KG1 (cell line): ENCODE measurements around the gene SPIB.
"Not testable (repeated sequence)": the region's sequence is repeated elsewhere in the genome, so short reads cannot be mapped to it uniquely, and the experiment has no call there.

ENCODE experiments used
- DNase-seq: peaks from one replicate; lab custom pipeline; 2025; lab: John Stamatoyannopoulos, UW

Gene SPIB

DNA sequence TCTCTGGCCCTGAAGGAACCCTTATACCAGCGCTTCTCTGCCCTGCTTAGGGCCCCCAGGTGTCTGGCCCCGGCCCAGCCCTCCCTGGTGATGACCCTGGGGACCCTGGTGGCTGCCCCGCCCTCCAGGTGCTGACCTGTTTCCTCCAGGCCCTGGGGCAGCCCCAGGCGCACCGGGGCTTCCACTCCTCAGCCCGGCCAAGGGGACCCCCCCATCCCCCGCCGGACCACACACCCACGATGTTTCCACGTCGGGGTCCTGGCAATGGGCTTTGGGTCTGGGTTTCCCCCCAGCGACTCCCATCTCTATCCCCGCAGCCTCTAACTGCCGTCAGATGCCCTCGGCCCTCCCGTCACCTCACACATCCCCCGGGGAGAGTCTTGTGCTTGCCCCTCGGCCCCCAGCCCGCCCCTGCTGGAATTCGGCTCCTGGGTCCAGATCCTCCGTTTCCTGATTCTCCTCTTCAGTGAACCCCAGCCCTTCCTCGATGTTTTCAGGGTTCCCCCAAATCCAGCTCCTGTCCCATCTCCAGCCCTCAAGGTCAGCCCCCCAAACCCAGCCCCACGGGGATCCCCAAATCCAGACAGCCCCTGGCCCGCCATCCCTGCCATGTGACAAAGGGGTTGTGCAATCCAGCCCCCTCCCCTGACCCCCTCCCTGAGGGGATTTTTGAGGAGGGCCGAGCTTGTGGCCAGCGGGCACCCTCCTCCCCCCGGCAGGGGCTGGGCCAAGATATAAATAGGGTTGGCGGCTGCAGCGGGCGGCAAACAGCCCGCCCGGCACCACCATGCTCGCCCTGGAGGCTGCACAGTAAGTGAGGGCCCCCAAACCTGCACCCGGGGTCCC, at the start of gene SPIB:
TSS of gene SPIB (plus strand) at position 763 of the 846 bp plus-strand sequence. CDS start at position 788, 25 bp downstream.
- no peak for DNase-seq

- DNase-seq = no peak
Observed at GRCh38 chr19:50371914-50372475, 46.7 kb upstream of the SPIB start.

DNA sequence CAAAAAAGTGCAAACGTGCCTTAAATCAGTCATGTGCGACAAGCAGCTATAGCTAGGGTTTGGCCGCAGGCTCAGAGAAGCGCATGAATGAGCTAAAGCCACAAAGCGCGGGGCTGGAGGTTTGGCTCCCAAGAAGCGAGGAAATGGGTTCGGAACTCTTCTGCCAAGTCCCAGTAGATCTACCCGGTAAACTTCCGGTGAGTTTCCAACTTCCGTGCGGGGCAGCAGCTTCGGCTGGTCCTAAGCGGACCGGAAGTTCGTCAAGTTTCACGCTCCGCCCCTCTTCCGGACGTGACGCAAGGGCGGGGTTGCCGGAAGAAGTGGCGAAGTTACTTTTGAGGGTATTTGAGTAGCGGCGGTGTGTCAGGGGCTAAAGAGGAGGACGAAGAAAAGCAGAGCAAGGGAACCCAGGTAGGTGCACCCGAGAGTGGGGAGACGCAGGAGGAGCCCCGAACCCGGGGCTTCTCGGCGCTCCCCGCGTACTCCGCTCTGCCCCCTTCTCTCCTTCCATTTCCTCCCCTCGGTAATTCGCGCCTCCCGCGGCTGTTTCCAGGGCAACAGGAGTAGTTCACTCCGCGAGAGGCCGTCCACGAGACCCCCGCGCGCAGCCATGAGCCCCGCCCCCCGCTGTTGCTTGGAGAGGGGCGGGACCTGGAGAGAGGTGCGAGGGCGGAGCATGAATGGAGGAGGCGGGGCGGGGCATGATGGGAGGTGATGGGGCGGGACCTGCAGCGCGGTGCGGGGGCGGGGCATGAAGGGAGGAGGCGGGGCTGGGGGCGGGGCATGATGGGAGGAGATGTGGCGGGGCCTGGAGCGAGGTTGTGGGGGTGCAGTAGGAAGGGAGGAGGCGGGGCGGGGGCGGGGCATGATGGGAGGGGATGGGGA, 42.3 kb upstream of the SPIB start, which contains the start of gene NR1H2:
TSS of gene NR1H2 (plus strand) at position 292 of the 885 bp plus-strand sequence. CDS start 1,149 bp downstream, outside the sequence.
- DNase-seq = peak; percentile 98

GRCh38 chr19:50377051-50377461, 41.7 kb upstream of the SPIB start:
- DNase-seq = no peak

- no peak for DNase-seq
Observed at GRCh38 chr19:50377517-50377916, 41.2 kb upstream of the SPIB start.

DNA sequence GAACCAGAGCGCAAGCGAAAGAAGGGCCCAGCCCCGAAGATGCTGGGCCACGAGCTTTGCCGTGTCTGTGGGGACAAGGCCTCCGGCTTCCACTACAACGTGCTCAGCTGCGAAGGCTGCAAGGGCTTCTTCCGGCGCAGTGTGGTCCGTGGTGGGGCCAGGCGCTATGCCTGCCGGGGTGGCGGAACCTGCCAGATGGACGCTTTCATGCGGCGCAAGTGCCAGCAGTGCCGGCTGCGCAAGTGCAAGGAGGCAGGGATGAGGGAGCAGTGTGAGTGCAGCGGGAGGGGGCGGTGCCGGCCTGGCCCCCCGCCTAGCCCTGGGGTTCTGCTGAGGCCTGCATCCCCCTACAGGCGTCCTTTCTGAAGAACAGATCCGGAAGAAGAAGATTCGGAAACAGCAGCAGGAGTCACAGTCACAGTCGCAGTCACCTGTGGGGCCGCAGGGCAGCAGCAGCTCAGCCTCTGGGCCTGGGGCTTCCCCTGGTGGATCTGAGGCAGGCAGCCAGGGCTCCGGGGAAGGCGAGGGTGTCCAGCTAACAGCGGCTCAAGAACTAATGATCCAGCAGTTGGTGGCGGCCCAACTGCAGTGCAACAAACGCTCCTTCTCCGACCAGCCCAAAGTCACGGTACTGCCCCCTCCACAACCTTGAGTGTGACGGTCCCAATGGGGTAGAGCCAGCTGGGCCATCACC, 40.4 kb upstream of the SPIB start:
- DNase-seq = no peak

DNA sequence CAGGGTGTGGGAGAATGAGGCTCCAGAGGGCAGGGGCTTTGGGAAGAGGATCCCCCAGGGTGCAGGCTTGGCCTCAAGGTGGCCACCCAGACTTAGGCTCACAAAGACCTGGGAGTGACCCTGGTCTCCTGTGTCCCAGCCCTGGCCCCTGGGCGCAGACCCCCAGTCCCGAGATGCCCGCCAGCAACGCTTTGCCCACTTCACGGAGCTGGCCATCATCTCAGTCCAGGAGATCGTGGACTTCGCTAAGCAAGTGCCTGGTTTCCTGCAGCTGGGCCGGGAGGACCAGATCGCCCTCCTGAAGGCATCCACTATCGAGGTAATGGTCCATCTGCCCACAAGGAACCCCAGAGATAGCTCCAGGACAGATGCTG, 39.9 kb upstream of the SPIB start:
- DNase-seq = no peak

DNA sequence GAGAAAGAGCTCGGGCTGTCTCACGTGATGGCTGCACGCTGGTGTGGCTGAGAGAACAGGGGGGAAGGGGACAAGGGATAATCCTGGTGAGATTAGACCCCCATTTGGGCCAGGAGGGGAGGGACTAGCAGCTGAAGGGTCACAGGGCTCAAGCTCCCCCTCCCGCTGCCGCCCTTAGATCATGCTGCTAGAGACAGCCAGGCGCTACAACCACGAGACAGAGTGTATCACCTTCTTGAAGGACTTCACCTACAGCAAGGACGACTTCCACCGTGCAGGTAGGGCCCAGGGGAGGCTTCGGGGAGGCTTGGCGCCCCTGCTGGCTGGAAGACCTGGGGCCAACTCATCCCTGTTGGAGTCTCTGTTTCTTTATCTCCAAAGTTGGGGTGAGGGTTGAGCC, 39.1 kb upstream of the SPIB start:
- DNase-seq = no peak

- DNase-seq = no peak
Observed at GRCh38 chr19:50380137-50380536, 38.6 kb upstream of the SPIB start.

DNA sequence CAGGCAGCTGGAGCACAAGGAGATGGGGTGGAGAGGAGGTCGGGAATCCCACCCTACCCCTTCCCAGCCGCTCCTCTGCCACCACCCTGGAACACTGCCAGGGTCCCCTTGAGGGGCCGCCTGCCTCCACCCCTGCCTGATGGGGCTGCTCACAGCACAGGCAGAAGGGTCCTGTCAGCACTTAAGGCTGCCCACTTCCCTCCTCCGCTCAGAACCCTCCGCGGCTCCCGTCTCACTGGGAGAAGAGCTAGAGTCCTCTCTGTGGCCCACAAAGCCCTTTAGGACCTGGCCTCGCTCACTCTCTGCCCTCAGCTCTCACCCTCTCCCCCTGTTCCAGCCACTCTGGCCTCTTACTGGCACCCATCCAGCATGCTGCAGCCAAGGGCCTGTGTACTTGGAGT, 38.0 kb upstream of the SPIB start:
- DNase-seq = no peak

GRCh38 chr19:50381881-50382729, 36.6 kb upstream of the SPIB start:
- no peak for DNase-seq

DNA sequence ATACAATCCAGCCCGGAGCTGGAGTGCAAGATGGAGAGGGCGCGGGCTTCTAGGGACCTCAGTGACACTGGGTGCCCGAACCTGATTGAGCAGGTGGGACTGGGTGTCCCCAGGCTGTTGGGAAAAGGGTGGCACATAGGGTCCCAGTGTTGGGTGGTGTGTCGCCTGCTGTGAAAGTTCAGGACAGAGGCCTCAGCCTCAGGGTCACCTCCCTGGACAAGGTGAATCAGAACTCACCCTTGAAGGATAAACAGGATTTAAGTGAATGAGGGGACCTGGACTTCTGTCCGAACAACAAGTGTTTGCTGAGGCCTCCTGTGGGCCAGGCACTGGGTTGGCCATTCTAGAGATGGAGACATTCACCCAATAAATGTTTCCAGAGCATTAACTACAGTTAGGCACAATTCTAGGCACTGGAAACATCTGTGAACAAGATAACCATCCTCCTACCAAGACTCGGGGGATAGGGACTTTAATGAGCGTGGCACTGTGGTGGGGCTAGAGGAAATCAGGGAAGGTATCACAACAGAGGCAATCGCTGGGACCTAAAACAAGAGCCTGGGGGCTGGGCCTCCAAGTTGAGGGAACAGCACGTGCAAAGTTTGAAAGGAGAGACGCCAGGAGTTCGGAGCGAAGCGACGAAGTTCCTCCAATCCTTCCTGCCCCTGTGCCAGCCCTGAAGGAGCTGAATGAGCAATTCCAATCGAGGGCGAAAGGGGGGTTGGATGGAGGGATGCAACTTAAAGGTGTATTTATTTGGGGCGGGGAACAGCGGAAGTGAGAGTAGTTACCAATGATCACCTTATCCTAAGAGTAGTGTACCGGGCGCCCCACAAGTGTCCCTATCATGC, 35.5 kb upstream of the SPIB start:
- no peak for DNase-seq

DNA sequence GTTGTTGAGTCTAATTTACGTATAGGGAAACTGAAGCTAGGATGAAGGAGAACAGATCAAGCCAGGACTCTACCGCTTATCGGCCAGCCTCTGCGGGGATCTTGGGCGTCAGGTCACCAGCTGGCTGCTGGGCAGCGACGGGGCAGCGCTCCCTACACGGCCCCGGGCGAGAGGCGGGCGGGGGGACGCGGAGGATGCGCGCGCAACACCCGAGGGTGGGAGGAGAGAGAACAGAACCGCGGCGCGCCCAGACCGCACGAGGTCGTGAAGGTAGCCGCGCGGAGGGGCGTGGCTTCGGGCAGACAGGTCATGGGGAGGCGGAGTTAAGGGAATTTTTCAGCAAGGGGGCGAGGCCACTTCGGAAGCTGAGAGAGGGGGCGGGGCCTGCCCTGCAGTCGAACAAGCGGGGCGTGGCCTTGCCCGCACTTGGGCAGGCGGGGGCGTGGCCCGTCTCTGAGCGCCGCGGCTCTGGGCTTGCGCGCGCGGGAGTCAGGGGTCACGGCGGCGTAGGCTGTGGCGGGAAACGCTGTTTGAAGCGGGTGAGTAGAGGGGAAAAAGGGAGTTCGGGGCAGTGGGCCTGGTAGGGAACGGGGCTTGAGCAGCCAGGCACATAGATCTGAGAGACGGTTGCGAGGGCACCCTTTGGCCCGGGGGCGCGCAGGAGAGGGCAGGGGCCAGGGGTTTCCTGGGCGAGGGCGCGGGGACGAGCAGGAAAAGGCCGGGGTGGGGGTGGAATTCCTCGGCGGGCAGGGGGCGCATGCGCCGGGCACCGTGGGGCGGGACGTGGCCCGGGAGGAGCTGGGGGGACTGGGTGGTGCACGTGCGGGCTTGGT, 34.7 kb upstream of the SPIB start, which contains the start of gene POLD1:
TSS of gene POLD1 (plus strand) at position 496 of the 833 bp plus-strand sequence. CDS start 14,505 bp downstream, outside the sequence.
- peak; percentile 97 for DNase-seq

GRCh38 chr19:50384685-50385535, 33.8 kb upstream of the SPIB start:
- no peak for DNase-seq

DNA sequence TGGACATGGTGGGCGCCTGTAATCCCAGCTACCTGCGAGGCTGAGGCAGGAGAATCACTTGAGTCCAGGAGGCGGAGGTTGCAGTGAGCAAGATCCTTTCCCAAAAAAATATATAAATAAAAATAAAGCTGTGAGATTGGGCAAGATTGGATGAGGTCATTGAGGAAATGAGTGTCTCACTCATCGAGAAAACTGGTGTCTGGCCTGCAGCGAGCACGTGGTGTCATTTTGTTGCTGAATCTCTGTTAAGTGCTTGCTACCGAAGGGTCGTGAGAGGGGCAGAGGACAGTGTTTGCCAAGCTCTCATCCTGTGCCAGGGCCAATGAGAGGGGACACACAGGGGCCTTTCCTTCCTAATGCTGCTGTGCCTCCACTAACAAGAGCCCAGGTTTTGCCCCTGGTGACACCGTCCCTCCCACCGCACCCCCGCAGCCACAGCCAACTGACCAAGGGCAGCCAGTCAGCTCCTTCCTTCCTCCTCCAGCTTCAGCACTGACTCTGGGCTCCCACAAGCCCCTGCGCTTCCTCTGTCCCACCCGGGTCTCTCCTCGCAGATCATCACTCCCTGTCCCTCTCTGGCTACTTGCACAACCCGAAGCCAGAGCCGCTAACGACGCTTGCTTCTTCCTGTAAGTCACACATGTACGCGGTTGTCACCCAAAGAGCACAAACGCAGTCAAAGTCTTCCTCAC, 31.4 kb upstream of the SPIB start:
- DNase-seq = no peak

GRCh38 chr19:50387868-50388245, 30.9 kb upstream of the SPIB start:
- no peak for DNase-seq

- DNase-seq = not testable (repeated sequence)
Observed at GRCh38 chr19:50390295-50390694, 28.4 kb upstream of the SPIB start.
